ENCODE measurements around the gene KRT23. TPM values are rescaled to one million over a fixed set of nuclear protein-coding genes. Genes with fewer than 3 reads are reported as not detected.

KRT23 gene
- total and polyA plus RNA-seq, 9 of the 15 experiments (the other 6 are each of a cell fraction or from before 2014, with no cell fraction given), result not detected

DNA sequence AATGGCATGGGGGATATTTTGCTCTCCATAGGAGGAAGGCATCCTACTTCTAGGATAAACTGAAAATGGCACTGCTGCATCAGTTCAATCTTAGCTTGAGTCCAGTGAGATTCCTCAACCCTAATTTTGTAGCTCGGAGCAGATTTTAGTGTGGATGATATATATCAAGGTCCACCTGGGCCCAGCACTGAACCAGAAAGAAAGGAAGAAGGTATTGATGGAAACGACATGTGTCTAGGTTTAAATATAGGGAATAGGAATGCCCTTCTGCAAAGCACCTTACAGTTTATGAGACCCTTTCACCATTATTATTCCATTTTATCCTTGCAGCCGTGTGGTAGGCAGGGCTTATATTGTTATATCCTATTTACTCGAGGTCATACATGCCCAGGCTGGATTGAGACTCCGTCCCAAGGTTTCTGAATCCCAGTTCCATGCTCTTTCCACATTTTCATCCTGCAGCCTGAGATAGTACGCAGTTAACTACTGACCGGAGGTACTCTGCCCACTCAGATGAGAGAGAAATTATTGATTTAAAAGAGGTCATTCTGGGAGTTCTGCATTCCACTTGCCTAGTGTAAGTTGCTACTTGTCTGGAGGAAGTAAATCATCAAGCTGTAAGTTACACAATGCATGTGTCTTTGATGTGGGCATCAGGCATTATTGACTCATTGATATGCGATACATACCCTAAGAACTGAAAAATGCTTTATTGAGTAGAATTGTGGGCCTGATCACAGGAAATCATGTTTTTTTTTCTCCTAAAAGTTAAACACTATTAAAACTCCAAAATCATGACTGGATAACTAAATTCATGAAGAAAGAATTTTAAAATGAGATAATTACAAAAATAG is 19.2 kb upstream of the KRT23 start:
- ATAC-seq (no peak), FAIRE-seq (no peak), DNase-seq (ENCODE audit: extremely low read depth in 1 of 4, low spot score in 3 of 4) (no peak)
- ChIA-PET POLR2A (no interaction called here), CTCF (ENCODE audit: low intra/inter-chr PET ratio) (no interaction called here)
- no peaks in the 10 kb centered on the region for H3K9me1 ChIP-seq (ENCODE audit: control insufficient read depth, insufficient read depth, low read length)
- H3K9me3 ChIP-seq (replicated peaks; ENCODE audit: control insufficient read depth, insufficient read depth, low read depth, low read length), result no peaks in the 10 kb centered on the region
- H3K4me3 ChIP-seq, result no peak overlapping the region
- no peak for TF ChIP-seq CEBPG (CRISPR knock-in tag; IDR thresholded peaks at IDR 0.05)
- no peak for TF ChIP-seq CEBPG (tag; conservative IDR thresholded peaks at IDR 0.05 in 1 of 2, IDR thresholded peaks at IDR 0.05 in 1 of 2)
- no peak for TF ChIP-seq CBX2 (IDR thresholded peaks at IDR 0.05; ENCODE audit: insufficient read depth, low read length, poor library complexity, severe bottlenecking)
- TF ChIP-seq HNRNPH1 (optimal IDR thresholded peaks at IDR 0.05; ENCODE audit: low read depth, low read length), result no peak
- no peak for TF ChIP-seq MBD2 (IDR thresholded peaks at IDR 0.05; ENCODE audit: borderline replicate concordance, low read depth)
- no peak for TF ChIP-seq KLF13 (tag; IDR thresholded peaks at IDR 0.05; ENCODE audit: borderline replicate concordance, low read depth)
- no peak for TF ChIP-seq MCM5 (IDR thresholded peaks at IDR 0.05; ENCODE audit: low read depth)
- no peak for TF ChIP-seq PHB (CRISPR knock-in tag; IDR thresholded peaks at IDR 0.05)
- intact Hi-C loops (cut with micrococcal nuclease) (no loop called here), in situ Hi-C loops (cut with MboI) (no loop called here)
- no peaks in the 10 kb centered on the region for H3K4me1 ChIP-seq (replicated peaks in 1 of 2; ENCODE audit: control insufficient read depth in 2 of 2, insufficient read depth in 2 of 2, low read length in 2 of 2)
- peaks cover 0 to 10% of the 10 kb centered on the region in 2 experiments; a peak in 3 of 5 replicates for H3K27me3 ChIP-seq (ENCODE audit: control insufficient read depth in 2 of 2, insufficient read depth in 2 of 2, low read length in 2 of 2)
- no peak overlapping the region for H3K9ac ChIP-seq (ENCODE audit: insufficient read depth in 1 of 2, low read depth in 2 of 2, low read length in 2 of 2)
- no peaks in the 10 kb centered on the region for H3K79me2 ChIP-seq (ENCODE audit: control insufficient read depth, insufficient read depth, low read length)
- H2AFZ ChIP-seq (ENCODE audit: low read depth, low read length), result no peak overlapping the region
- no peaks in the 10 kb centered on the region for H4K20me1 ChIP-seq (replicated peaks; ENCODE audit: control insufficient read depth, insufficient read depth, low read length)
- H3K36me3 ChIP-seq (ENCODE audit: control insufficient read depth, insufficient read depth, low read length), result no peaks in the 10 kb centered on the region
- 8% methylated on average over 8 of the region's 8 CpGs for WGBS (ENCODE audit: insufficient coverage, low coverage, missing lambda C conversion rate)
- H3K4me2 ChIP-seq (ENCODE audit: insufficient read depth, low read length), result no peak overlapping the region
- H3K27ac ChIP-seq (ENCODE audit: extremely low read depth, low read depth, low read length), result no peak overlapping the region
- BruUV-seq (replicated peaks), result no TSS peak

Measured in K562 (cell line).